ENCODE results near the gene SKP1.

DNA sequence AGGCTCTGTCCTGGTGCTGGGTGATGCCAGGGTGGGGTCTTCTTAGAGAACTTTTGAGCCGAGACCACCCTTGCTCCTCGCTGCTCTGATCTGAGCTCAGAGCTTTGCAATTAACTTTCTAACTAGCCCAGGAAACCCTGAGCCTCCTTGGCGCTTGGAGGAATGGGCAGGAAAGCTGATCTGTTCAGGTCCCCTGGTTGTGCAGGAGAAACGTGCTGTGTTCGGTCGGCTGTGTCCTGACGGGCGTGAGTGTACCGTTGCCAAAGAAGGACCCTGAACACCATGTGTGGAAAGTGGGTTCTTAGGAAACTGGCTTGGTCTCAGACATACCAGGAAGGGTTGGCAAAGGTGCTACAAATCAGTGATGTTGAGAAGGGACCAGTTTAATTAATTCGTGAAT lies 60.5 kb downstream of the SKP1 start:
- TF ChIP-seq, protein P1, sequence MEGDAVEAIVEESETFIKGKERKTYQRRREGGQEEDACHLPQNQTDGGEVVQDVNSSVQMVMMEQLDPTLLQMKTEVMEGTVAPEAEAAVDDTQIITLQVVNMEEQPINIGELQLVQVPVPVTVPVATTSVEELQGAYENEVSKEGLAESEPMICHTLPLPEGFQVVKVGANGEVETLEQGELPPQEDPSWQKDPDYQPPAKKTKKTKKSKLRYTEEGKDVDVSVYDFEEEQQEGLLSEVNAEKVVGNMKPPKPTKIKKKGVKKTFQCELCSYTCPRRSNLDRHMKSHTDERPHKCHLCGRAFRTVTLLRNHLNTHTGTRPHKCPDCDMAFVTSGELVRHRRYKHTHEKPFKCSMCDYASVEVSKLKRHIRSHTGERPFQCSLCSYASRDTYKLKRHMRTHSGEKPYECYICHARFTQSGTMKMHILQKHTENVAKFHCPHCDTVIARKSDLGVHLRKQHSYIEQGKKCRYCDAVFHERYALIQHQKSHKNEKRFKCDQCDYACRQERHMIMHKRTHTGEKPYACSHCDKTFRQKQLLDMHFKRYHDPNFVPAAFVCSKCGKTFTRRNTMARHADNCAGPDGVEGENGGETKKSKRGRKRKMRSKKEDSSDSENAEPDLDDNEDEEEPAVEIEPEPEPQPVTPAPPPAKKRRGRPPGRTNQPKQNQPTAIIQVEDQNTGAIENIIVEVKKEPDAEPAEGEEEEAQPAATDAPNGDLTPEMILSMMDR (IDR thresholded peaks at IDR 0.05): no peak
- no peak for TF ChIP-seq POLR2A (IDR thresholded peaks at IDR 0.05)
